Colon (tissue), 2 donors: Measurements from ENCODE around the gene UBE2F.

Experiments used
- FAIRE-seq: peaks from 2 replicates; lab custom pipeline; 2012; peaks lifted over from hg19 to GRCh38; lab: Jason Lieb, UNC
- donor health status: control.
- donor health status: control.

The UBE2F gene, protein sequence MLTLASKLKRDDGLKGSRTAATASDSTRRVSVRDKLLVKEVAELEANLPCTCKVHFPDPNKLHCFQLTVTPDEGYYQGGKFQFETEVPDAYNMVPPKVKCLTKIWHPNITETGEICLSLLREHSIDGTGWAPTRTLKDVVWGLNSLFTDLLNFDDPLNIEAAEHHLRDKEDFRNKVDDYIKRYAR

DNA sequence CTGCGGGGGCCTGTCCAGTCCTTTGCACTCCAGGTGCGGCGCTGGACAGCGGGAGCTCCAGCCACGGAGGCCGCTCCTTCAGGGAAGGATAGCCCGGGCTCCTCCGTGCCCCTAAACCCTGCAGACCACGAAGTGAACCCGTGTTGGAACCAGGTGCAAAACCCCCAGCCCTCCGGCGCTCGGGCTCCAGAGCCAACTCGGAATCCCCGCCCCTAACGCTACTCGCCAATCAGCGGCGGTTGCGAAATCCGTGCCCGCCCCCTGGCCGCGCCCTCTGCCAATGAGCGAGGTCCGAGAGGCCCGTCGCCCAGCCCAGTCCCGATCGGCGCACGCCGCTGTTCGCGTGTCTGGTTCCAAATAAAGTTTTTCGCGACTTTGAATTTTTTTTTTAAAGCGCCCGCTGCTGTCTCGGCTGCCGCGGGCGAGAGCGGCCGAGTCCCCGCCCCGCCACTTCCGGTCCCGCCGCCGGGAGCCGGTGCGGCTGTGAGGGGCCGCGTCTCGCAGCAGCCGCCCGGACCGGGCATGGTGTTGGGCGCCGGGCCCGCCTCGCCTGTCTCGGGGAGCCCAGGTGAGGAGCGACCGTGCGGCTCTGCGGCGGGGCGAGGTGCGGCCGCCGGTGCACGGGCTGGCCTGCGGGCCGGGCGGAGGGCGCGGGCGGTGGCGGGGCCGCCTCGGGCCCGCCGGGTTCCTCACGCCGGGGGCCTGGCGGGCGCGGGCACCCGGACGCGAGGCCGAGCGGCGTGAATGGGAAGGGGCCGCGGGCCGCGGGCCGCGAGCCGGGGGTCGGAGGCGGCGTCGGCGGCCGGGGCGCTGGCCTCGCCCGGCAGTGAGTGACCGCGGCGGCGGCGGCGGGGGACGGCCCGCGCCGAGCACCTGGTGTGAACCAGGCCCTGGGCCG lies at the start of gene UBE2F:
Gene UBE2F (plus strand): TSS at position 450 of the 898 bp plus-strand sequence. CDS start 6,094 bp downstream, outside the sequence.
- FAIRE-seq = no peak

DNA sequence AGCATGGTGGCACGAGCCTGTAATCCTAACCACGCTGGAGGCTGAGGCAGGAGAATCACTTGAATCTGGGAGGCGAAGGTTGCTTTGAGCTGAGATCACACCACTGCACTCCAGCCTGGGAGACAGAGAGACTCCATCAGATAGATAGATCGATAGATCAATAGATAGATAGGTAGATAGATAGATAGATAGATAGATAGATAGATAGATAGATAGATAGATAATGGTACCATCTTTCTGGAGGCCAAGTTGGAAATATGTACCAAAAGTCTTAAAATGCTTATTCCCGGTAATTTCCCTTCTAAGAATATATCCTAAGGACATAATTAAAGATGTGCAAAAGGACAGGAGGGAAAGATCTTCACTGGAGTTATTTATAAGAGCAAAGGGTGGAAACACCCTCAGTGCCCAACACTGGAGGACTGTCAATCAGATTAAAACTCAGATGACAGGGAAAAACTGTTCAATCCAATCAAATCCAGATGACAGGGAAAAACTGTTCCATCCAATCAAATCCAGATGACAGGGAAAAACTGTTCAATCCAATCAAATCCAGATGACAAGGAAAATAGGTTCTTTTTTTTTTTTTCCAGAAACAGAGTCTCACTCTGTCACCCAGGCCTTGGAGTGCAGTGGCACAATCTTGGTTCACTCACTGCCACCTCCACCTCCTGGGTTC lies 49.0 kb upstream of the UBE2F start:
- FAIRE-seq = no peak

DNA sequence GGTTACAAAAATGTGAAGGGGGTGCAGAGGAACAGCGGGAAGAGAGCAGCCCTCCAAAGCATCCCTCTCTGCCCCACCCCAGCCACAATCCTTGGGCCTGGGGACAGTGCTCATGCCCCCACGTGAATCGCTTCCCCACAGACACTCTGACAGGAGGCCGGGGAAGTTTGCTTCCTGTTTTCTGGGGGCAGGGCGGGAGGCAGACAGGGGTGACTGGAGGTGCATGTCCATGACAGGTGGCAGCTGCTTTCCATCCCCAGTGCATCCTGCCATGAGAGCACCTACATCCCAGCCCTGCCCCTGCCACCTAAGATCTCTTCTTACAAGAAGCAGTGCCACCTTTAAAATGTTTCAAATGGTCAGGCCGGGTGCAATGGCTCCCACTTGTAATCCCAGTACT lies 47.2 kb upstream of the UBE2F start:
- no peak for FAIRE-seq

DNA sequence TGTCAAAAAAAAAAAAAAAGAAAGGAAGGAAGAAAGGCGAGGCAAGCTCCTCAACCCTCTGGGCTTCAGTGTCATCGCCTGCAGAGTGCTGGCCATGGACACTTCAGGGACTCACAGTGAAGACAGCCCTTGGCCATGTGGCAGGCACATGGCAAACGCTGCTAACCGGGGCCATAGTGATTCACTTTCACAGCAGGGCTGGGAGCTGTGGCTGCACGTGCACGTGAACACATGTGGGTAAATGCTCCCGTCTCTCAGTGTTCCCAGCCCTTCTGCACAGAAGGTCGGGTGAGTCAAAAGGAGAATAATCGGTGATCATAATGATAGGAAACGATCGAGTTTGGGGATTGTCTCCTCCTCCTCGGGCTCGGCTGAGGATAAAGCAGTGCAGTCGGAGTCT lies 46.1 kb upstream of the UBE2F start:
- FAIRE-seq = no peak

DNA sequence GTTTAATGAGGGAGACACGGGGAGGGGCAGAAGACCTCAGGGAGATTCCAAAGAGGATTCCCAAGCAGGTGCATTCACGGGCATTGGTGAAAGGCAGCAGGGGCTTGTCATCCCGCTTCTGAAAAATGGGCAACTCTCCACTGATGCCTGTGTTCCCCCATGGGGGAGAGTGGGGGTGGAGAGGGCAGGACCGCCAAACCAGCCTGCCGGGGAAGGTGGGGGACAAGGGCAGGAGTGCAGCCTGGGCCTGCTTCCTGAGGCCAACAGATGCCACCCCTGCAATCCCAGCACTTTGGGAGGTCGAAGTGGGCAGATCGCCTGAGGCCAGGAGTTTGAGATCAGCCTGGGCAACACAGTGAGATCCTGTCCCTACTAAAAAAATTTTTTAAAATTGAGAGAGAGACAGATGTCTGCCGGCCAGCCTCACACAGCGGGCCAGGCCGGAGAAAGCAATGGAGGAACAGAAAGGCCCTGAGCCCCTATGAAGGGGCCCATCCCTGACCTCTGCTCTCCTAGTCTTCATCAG lies 44.8 kb upstream of the UBE2F start:
- FAIRE-seq = no peak

DNA sequence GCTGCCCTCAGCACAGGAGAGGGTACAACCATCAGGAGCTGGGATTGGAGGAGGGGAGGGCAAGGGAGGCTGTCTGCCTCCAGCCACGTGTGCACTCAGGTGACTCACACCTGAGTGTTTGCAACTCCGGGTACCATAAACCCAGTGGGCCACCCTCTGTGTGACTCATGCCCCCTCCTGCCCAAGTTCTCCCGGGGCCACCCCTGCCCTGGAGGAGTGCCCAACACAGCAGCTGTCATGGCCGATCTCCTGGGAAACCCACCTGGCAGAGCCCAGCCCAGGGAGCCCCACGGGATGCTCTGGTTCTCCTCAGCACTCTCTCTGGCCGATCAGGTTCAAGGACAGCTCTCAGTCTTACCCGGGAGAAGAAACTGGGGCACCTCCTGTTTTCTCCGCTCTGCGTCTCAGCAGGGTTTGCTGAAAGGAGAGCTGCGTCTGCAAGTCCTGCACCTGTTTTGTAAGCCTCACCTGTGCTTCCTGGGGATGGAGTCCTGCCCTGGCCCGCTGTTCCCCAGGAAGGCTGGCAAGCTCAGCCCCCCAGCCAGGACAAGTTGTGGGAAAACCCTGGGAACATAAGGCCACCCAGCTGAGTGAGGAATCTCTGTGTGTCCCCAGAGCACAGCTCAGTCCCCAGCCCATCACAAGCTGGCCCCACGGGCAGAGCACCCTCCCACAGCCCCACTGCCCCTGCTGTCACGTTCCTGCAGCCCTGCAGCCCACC lies 44.0 kb upstream of the UBE2F start:
- no peak for FAIRE-seq

DNA sequence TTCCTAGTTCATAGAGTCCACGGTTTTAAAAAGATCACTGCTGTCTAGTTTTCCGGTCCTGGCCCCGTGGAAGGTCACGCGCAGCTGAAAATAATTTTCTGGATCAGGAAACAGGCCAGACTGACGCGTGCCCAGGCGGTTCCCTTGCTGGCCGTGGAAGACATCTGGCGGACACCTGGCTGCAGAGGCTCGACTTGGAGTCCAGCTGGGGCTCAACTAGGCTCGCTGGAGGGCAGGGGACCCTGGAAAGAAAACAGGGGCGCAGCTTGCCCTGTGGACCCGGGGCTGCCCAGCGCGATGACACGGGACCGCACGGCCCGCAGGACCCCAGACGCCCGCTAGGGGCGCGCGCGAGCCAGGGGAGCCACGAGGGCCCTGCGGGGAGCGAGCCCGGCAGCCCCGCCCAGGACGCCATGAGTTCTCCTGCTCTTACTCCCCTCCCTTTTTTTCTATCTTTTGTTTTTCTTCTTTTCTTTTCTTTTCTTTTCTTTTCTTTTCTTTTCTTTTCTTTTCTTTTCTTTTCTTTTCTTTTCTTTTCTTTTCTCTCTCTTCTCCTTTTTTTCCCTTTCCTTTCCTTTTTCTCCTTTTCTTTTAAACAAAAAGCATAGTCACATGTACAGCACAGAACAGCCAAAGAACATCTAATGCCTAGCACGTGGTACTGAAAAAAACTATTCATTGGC lies 43.2 kb upstream of the UBE2F start:
- no peak for FAIRE-seq

DNA sequence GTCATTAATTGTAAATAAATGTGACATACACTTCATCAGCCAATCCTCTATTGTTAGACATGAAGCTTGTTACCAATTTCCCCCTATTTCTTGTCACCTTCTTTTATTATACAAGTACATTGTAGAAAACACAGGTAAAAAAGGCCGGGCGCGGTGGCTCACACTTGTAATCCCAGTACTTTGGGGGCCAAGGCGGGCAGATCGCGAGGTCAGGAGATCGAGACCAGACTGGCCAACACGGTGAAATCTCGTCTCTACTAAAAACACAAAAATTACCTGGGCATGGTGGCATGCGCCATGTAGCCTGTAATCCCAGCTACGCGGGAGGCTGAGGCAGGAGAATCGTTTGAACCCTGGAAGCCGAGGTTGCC lies 42.7 kb upstream of the UBE2F start:
- FAIRE-seq = no peak

DNA sequence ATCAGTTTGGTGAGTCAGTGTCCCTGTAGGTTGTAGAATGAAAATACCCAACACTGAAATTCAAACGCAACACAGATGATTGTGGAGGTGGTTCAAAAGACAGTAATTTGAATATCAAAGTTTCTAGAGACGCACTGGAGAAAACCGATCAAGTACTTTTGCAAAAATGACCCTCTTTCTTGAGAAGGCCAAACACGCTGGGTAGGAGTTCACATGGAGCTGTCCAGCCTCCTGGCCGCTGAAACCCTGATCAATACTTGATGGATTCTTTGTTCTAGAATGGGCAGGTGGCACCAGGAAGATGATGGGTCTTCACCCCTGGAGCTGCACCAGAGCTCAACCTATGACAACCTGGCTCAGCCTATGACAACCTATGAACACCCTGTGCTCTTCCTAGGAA lies 39.7 kb upstream of the UBE2F start:
- FAIRE-seq = no peak

DNA sequence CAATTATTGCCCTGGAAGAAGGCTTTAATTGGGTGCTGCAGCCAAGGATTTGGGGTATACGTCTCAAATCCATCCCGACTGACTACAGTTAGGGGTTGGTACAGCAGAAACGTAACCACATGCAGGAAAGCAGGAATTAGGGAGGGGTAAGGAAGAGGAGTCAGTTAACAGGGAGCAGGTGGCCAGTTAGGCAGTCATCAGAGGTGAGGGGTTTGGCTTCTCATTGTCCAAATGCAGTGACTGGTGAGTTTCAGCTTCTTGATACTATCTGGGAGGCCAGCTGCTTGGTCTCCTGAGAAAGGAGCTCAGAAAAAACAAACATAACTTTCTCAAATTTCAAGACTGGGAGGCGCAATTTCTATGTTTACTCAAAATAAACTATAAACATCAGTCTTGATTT lies 38.8 kb upstream of the UBE2F start:
- FAIRE-seq = no peak

DNA sequence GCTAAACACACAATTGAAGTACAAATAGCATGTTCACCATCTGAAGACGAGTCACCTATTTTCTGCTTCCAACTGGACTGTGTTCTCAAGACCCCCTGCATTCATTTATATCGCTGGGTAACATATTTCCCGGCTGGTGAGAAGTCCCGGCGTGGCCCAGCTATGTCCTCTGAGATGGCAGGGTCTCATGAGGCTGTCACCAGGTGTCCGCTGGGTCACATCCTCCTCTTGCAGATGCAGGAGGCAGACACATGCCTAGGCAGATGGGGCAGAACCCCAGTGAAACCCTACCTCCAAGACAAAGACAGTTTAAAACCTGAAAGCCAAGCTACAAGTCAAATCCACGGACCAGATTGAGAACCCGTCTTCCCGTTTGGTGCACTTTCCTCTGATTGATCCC lies 36.8 kb upstream of the UBE2F start:
- no peak for FAIRE-seq

DNA sequence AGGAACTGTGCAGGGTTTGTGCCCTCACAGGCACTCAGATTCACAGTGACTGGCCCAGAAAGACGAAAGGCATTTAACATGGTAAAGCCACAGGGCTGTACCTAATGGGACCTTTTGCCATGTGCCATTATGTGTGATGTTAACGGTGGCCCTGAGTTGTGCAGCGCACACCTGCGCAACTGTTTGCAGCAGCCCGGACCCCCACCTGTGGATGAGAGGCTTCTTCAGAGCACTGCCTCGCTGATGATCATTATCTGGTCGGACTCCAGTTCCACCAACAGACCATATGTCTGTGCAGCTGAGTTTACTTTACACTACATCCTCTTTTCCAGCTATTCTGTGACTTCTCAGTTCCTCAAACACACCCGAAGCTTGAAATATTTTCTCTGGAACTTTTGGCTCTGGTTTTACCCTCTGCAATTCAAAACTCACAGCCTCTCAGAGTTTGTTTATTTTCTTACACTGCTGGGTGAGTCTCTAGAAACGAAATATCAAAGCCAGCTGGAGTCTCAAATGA lies 35.6 kb upstream of the UBE2F start:
- no peak for FAIRE-seq

DNA sequence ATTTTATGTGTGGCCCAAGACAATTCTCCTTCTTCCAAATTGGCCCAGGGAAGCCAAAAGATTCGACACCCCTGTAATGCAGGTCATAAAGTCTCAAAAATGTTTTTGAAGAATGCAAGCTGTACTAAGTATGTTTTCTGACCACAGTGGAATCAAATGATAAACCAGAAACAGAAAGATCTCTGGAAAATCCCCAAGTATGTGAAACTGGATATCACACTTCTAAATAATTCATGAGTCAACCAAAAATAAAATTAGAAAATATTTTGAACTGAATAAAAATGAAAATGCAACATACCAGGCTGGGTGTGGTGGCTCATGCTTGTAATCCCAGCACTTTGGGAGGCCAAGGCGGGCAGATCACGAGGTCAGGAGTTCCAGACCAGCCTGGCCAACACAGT lies 34.1 kb upstream of the UBE2F start:
- no peak for FAIRE-seq

DNA sequence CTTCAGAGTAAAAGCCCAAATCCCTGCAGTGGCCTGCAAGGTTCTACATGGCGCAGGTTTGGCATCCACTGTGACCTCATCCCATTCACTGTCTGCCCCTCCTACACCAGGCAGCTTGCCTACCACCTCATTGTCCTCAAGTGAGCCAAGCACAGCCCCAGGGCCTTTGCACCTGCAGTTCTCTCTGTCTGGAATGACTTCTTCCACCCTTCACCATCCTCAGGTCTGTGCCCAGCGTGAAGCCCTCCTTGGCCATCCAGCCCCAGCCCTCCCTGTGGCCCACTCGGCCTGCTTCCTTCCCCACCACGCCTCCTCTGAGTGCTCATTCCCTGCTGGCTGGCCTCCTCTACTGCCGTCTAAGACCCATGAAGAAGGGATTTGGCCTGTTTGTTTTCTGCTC lies 32.6 kb upstream of the UBE2F start:
- no peak for FAIRE-seq

DNA sequence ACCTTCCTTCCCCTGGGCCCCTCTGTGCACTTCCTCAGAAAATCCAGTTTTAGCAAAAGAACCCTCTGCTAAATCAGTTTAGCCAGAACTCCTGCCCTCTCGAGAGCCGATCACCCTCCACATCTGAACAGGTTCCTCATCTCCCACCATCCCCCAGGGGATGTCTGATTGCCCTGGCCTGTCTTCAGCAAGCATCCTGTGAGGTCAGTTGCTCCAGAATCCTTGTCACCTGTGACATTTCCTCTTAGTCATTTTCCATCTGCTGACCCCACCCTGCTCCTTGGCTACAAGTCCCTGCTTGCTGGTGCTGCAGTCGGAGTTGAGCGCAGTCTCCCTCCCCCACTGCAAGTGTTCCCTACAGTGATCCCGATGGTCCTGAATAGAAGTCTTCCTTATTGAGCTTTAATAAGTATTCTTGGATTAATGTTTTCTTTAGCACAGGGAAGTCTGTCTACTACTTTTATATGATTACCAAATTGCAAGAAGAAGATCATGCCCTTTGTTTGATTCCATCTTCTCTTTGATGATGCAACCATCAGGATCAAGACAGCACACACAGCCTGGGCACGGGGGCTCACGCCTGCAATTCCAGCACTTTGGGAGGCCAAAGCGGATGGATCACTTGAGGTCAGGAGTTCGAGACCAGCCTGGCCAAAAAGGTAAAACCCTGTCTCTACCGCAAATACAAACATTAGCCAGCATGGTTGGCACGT lies 30.9 kb upstream of the UBE2F start:
- FAIRE-seq = no peak

DNA sequence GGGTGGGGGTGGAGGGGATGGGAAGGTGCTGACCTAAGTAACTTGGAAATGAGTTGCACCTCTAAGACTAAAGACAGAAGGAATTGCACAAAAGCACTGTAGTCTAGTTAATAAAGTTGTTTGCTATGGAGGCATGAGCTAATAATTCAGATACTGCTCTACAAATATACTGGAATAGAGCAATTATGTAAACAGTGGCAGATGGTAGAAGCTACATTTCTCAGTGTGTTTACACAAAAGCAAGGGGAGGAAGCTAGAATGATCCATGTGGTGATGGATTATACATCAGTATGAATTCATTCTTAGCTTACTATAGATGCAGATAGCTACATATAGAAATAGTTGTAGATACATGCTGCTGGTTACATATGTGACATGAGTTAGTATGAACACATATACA lies 27.6 kb upstream of the UBE2F start:
- no peak for FAIRE-seq

DNA sequence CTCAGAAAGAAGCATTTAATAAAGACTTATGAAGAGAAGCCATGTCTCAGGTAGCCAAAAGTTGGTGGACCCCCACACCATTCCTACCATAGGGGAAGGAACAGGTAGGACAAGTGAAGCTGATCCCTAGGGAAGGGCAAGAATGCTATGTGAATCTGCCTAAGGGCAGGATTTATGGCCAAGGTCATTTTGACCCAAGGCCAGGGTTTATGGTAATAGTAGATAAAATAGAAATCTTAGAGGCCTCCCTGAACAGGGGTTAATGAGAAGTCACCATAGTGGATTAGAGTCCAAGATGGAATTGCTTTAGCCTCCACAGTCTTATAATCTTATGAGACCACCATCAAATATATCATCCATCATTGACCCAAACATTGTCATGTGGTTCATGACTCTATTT lies 26.0 kb upstream of the UBE2F start:
- no peak for FAIRE-seq

DNA sequence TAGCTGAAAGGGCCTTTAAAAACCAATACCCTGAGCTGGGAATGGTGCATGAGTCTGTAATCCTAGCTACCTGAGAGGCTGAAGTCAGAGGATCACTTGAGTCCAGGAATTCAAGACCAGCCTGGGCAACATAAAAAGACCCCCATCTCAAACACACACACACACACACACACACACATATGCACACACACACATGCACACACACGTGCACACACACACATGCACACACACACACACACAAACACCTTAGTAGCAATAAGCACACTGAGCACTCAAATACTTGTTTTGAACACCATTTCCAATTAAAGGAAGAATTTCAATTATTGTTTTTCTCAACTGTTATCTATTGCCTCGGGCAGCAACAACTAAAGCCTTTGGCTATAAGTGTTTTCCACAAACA lies 25.6 kb upstream of the UBE2F start:
- no peak for FAIRE-seq

DNA sequence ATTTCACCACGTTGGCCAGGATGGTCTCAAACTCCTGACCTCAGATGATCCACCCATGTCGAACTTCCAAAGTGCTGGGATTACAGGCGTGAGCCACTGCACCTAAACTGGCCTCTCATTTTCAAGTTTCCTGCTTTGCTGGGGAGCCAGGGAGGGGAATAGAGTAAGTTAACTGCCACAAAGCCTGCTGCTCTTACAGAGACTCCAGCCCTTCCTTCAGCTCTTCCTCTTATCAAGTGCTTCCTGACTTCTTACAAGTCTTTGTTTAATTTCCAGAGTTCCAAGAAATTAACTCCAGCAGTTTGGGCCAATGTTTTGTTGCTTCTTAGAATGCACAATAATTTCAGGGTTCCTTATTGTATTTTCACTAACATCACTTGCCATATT lies 24.3 kb upstream of the UBE2F start:
- no peak for FAIRE-seq

DNA sequence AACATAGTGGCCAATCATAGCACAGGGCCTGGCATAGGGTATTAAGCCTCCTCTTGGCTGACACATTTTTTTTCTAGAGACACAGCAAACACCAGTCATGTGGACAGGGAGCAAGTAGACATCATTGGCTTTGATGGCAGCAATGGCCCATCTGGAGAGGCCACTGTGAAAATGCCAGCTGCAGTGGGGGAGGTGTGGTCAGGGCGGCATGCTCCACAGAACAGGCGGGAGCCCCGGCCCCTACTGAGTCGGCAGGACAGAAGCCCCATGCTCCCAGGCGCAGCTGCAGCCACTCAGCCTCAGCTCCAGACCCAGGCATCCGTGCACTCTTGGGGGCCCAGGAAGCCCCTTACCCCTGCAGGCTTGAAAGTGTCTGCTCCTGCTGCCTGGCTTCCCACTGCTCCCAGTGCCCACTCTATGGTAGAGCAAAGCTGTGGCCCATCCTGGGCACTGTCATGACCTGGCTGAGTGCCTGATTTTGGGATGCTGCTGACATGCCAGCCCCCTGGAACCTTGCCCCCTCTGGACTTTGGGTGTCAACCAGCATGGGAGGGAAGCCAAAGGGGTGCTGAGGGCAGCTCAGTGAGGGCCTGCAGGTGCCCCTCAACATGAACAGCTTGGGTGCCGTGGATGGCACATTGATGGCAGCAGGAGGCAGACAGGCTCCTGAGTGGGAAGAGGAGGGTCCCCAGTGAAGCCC lies 23.3 kb upstream of the UBE2F start:
- FAIRE-seq = no peak
